GM23338 (cell line): ENCODE measurements around the gene DNAI1. TPM values are rescaled to one million over a fixed set of nuclear protein-coding genes. Genes with fewer than 3 reads are reported as not detected.

Experiments used
- ATAC-seq: fragments of 200-7000 bp; cut with Tn5 transposase; 3 replicates; pipeline ENCODE4 v1.9.1; 2020
- DNase-seq: peaks from one replicate; pipeline ENCODE4 v3.0.0-alpha.2; 2015; ENCODE audit warnings: low spot score
- H2AFZ ChIP-seq: fragments of 200-600 bp; sonication (generic); 2 replicates; pipeline ENCODE4 v1.8.0; 2016; ENCODE audit warnings: antibody characterized with exemption, mild to moderate bottlenecking, moderate library complexity
- H3F3A ChIP-seq: fragments of 200-600 bp; sonication (generic); replicated peaks from 2 replicates; pipeline ENCODE4 v1.8.0; 2017; ENCODE audit warnings: antibody characterized with exemption, mixed run types, low read depth
- H3K27ac ChIP-seq: fragments of 200-600 bp; sonication (generic); 2 replicates; pipeline ENCODE4 v1.6.1; 2016; ENCODE audit warnings: low read depth
- H3K27me3 ChIP-seq: fragments of 200-600 bp; sonication (generic); 2 replicates; pipeline ENCODE4 v1.8.0; 2016; ENCODE audit warnings: mild to moderate bottlenecking, mixed run types, moderate library complexity; ENCODE audit not compliant: insufficient read depth
- H3K36me3 ChIP-seq: fragments of 200-600 bp; sonication (generic); 2 replicates; pipeline ENCODE4 v1.8.0; 2016; ENCODE audit warnings: mild to moderate bottlenecking; ENCODE audit not compliant: insufficient read depth
- H3K4me1 ChIP-seq: fragments of 200-600 bp; sonication (generic); 2 replicates; pipeline ENCODE4 v1.8.0; 2016; ENCODE audit warnings: mild to moderate bottlenecking, moderate library complexity; ENCODE audit not compliant: insufficient read depth
- H3K4me2 ChIP-seq: fragments of 200-600 bp; sonication (generic); 2 replicates; pipeline ENCODE4 v1.7.1; 2017; ENCODE audit warnings: mixed run types
- H3K4me3 ChIP-seq: fragments of 200-600 bp; sonication (generic); 2 replicates; pipeline ENCODE4 v1.6.1; 2016; ENCODE audit warnings: mixed run types
- H3K79me2 ChIP-seq: fragments of 200-600 bp; sonication (generic); replicated peaks from 2 replicates; pipeline ENCODE4 v1.8.0; 2017; ENCODE audit warnings: mild to moderate bottlenecking; ENCODE audit not compliant: insufficient read depth
- H3K9me2 ChIP-seq: fragments of 200-600 bp; sonication (generic); 2 replicates; pipeline ENCODE4 v1.8.0; 2017; ENCODE audit not compliant: insufficient read depth
- H4K20me1 ChIP-seq: fragments of 200-600 bp; sonication (generic); replicated peaks from 2 replicates; pipeline ENCODE4 v1.8.0; 2017; ENCODE audit warnings: mild to moderate bottlenecking; ENCODE audit not compliant: insufficient read depth
- H3K27ac Mint-ChIP-seq: 2 replicates; pipeline ENCODE4 v1.8.0; 2020; ENCODE audit warnings: inconsistent platforms, mild to moderate bottlenecking, moderate library complexity, mixed read lengths
- H3K27me3 Mint-ChIP-seq: 3 replicates; pipeline ENCODE4 v1.8.0; 2022; ENCODE audit warnings: low read depth, mild to moderate bottlenecking, moderate library complexity, mixed read lengths, inconsistent platforms; ENCODE audit not compliant: insufficient read depth, poor library complexity
- H3K36me3 Mint-ChIP-seq: 3 replicates; pipeline ENCODE4 v1.8.0; 2021; ENCODE audit warnings: low read depth, mild to moderate bottlenecking, inconsistent platforms, moderate library complexity, mixed read lengths
- H3K4me1 Mint-ChIP-seq: 3 replicates; pipeline ENCODE4 v1.8.0; 2020; ENCODE audit warnings: mild to moderate bottlenecking, inconsistent platforms, mixed read lengths
- H3K4me3 Mint-ChIP-seq: 3 replicates; pipeline ENCODE4 v1.8.0; 2021; ENCODE audit warnings: moderate library complexity, mild to moderate bottlenecking, inconsistent platforms, mixed read lengths
- H3K9me3 Mint-ChIP-seq: 3 replicates; pipeline ENCODE4 v1.8.0; 2020; ENCODE audit warnings: moderate library complexity, mild to moderate bottlenecking, inconsistent platforms, mixed read lengths
- CREB1 ChIP-seq: fragments of 250-450 bp; sonication (Bioruptor Pico); IDR thresholded peaks from 2 replicates; pipeline ENCODE4 v1.5.0; 2020; ENCODE audit warnings: low read depth, mild to moderate bottlenecking, moderate library complexity
- EZH2 ChIP-seq: fragments of 200-600 bp; sonication (generic); IDR thresholded peaks from one replicate; pipeline ENCODE4 v1.8.0; 2017; ENCODE audit warnings: antibody characterized with exemption, mild to moderate bottlenecking, low read depth; ENCODE audit not compliant: unreplicated experiment
- POLR2AphosphoS5 ChIP-seq: IDR thresholded peaks from 2 replicates; pipeline ENCODE4 v1.6.1; 2016; ENCODE audit warnings: antibody characterized with exemption, low read depth
- REST ChIP-seq: IDR thresholded peaks from one replicate; pipeline ENCODE4 v1.6.1; 2018; ENCODE audit warnings: antibody characterized with exemption; ENCODE audit not compliant: unreplicated experiment
- STAT1 ChIP-seq: IDR thresholded peaks from one replicate; pipeline ENCODE4 v1.6.1; 2016; ENCODE audit warnings: antibody characterized with exemption; ENCODE audit not compliant: unreplicated experiment
- ZNF114 ChIP-seq: fragments of 250-450 bp; sonication (Bioruptor Pico); IDR thresholded peaks from 2 replicates; pipeline ENCODE4 v1.5.0; 2020; ENCODE audit warnings: mild to moderate bottlenecking, moderate library complexity
- ZNF331 ChIP-seq: fragments of 250-450 bp; sonication (Bioruptor Pico); IDR thresholded peaks from 2 replicates; pipeline ENCODE4 v1.5.0; 2020; ENCODE audit warnings: low read depth, mild to moderate bottlenecking, moderate library complexity
- ZNF462 ChIP-seq: fragments of 250-450 bp; sonication (Bioruptor Pico); IDR thresholded peaks from 2 replicates; pipeline ENCODE4 v1.5.0; 2020; ENCODE audit warnings: mild to moderate bottlenecking, moderate library complexity
- polyA plus RNA-seq: library from polyadenylated mRNA; unstranded; fragments of >200 nt; fragmentation: Nextera tagmentation; extraction: Ambion mirVana; gene quantifications from 2 replicates; pipeline ENCODE4 v1.2.1, GENCODE V29; 2016
- total RNA-seq: library from RNA; depleted of rRNA; stranded (reverse); fragments of >200 nt; shearing (Covaris generic); gene quantifications from 2 replicates; pipeline ENCODE4 v1.2.3, GENCODE V29; 2014
- TF ChIP-seq, protein P1 (sequence below), 2 experiments: fragments of 200-600 bp in 1 of 2; sonication (generic) in 1 of 2; conservative IDR thresholded peaks; 2 replicates each; pipeline versions ENCODE4 v1.5.1 to v1.6.1; 2016 to 2017; ENCODE audit warnings: antibody characterized with exemption in 2 of 2, low read depth in 2 of 2, mild to moderate bottlenecking in 2 of 2, moderate library complexity in 1 of 2
- TF ChIP-seq, protein P2 (sequence below): IDR thresholded peaks from 2 replicates; pipeline ENCODE4 v1.6.1; 2016; ENCODE audit warnings: antibody characterized with exemption

The DNAI1 gene
- total and polyA plus RNA-seq, 2 experiments from 2014 or later: 1.0 to 1.1 TPM

DNA sequence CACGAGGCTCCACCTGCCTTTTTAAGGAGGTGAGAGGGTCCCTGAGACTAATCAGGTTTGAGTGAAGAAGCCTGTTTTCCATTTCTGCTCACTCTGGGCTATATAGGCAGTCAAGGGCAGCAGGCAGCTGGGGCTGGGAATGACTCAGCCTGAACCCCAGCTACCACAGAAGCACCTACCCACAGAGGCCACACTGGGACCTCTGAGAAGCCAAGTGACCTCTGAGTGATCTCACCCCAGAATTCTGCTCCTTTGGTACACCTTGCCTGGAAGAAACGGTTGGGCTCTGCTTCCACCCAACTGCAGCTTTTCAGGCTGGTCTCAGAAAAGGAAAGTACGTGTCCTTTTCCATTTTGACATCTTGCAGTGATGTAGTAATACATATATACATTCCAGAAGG lies 7.1 kb upstream of the DNAI1 start:
- peaks cover 24% of the 10 kb centered on the region for H3K4me1 Mint-ChIP-seq
- no peak overlapping the region for H3K4me3 Mint-ChIP-seq
- Histone ChIP-seq H3K27ac (no peak overlapping the region), H3F3A (0 out of 2 replicates have a peak, but pooled peaks cover 2% of the 10 kb centered on the region), H3K4me2 (no peak overlapping the region), H3K79me2 (peaks cover 17% of the 10 kb centered on the region; the same call in 1 of the 2 replicates), H4K20me1 (peaks cover 7% of the 10 kb centered on the region), H3K9me2 (no peaks in the 10 kb centered on the region; the same call in 1 of the 2 replicates), H3K36me3 (no peaks in the 10 kb centered on the region), H3K27me3 (peaks cover 11% of the 10 kb centered on the region; the same call in 1 of the 2 replicates), H2AFZ (no peak overlapping the region), H3K4me3 (no peak overlapping the region), H3K4me1 (peaks cover 7% of the 10 kb centered on the region; the same call in 1 of the 2 replicates)
- TF ChIP-seq POLR2AphosphoS5 (no peak), EZH2 (no peak), CREB1 (CRISPR knock-in tag) (no peak), ZNF114 (no peak), REST (no peak), ZNF331 (CRISPR knock-in tag) (no peak), ZNF462 (no peak), STAT1 (no peak)
- TF ChIP-seq, protein P1, sequence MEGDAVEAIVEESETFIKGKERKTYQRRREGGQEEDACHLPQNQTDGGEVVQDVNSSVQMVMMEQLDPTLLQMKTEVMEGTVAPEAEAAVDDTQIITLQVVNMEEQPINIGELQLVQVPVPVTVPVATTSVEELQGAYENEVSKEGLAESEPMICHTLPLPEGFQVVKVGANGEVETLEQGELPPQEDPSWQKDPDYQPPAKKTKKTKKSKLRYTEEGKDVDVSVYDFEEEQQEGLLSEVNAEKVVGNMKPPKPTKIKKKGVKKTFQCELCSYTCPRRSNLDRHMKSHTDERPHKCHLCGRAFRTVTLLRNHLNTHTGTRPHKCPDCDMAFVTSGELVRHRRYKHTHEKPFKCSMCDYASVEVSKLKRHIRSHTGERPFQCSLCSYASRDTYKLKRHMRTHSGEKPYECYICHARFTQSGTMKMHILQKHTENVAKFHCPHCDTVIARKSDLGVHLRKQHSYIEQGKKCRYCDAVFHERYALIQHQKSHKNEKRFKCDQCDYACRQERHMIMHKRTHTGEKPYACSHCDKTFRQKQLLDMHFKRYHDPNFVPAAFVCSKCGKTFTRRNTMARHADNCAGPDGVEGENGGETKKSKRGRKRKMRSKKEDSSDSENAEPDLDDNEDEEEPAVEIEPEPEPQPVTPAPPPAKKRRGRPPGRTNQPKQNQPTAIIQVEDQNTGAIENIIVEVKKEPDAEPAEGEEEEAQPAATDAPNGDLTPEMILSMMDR (conservative IDR thresholded peaks at IDR 0.05; ENCODE audit: low read depth in 2 of 2): no peak
- TF ChIP-seq, protein P2, sequence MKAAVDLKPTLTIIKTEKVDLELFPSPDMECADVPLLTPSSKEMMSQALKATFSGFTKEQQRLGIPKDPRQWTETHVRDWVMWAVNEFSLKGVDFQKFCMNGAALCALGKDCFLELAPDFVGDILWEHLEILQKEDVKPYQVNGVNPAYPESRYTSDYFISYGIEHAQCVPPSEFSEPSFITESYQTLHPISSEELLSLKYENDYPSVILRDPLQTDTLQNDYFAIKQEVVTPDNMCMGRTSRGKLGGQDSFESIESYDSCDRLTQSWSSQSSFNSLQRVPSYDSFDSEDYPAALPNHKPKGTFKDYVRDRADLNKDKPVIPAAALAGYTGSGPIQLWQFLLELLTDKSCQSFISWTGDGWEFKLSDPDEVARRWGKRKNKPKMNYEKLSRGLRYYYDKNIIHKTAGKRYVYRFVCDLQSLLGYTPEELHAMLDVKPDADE: no peak
- no peak for DNase-seq
- H3K27me3 Mint-ChIP-seq: no peaks in the 10 kb centered on the region
- H3K36me3 Mint-ChIP-seq: no peaks in the 10 kb centered on the region
- H3K9me3 Mint-ChIP-seq: no peaks in the 10 kb centered on the region
- ATAC-seq: peak; percentile 46
- H3K27ac Mint-ChIP-seq: no peak overlapping the region; the same call in 1 of the 2 replicates
